GM21390 (cell line): ENCODE results near the gene TSPAN17.

ENCODE experiments used
- ATAC-seq: cut with Tn5 transposase; IDR thresholded peaks from one replicate; pipeline ENCODE4 v1.9.1; 2021; ENCODE audit not compliant: unreplicated experiment

TSPAN17 gene

GRCh38 chr5:176659860-176660461 lies 12.7 kb downstream of the TSPAN17 start:
- no peak for ATAC-seq

GRCh38 chr5:176660530-176660859 lies 13.2 kb downstream of the TSPAN17 start:
- peak; percentile 33 for ATAC-seq

GRCh38 chr5:176660860-176661641 lies 13.8 kb downstream of the TSPAN17 start:
- ATAC-seq = peak; percentile 59

GRCh38 chr5:176661676-176662075 lies 14.4 kb downstream of the TSPAN17 start:
- no peak for ATAC-seq

- ATAC-seq = no peak
These were observed 15.4 kb downstream of the TSPAN17 start for GRCh38 chr5:176662371-176663333.

- no peak for ATAC-seq
These were observed 16.3 kb downstream of the TSPAN17 start for GRCh38 chr5:176663566-176663965.

- no peak for ATAC-seq
These were observed 17.2 kb downstream of the TSPAN17 start for GRCh38 chr5:176664479-176664878.

GRCh38 chr5:176664886-176665285 lies 17.6 kb downstream of the TSPAN17 start:
- no peak for ATAC-seq

GRCh38 chr5:176665517-176665916 lies 18.2 kb downstream of the TSPAN17 start:
- no peak for ATAC-seq

- no peak for ATAC-seq
These were observed 20.4 kb downstream of the TSPAN17 start for GRCh38 chr5:176667637-176668036.

- no peak for ATAC-seq
These were observed 23.2 kb downstream of the TSPAN17 start for GRCh38 chr5:176670449-176670848.

- no peak for ATAC-seq
These were observed 24.1 kb downstream of the TSPAN17 start for GRCh38 chr5:176671399-176671798.

GRCh38 chr5:176671890-176672747 lies 24.8 kb downstream of the TSPAN17 start:
- no peak for ATAC-seq

- ATAC-seq = no peak
These were observed 26.6 kb downstream of the TSPAN17 start for GRCh38 chr5:176673651-176674583.

GRCh38 chr5:176674799-176675198 lies 27.5 kb downstream of the TSPAN17 start:
- no peak for ATAC-seq

GRCh38 chr5:176675676-176676360 lies 28.5 kb downstream of the TSPAN17 start:
- ATAC-seq = no peak

GRCh38 chr5:176676361-176676824 lies 29.1 kb downstream of the TSPAN17 start:
- ATAC-seq = peak; percentile 77

GRCh38 chr5:176677209-176677939 lies 30.1 kb downstream of the TSPAN17 start:
- ATAC-seq = no peak
